H1 (cell line): ENCODE results near the gene PPP1R18. TPM values are rescaled to one million over a fixed set of nuclear protein-coding genes. Genes with fewer than 3 reads are reported as not detected.

Source experiments
- ATF3 ChIP-seq: IDR thresholded peaks from 2 replicates; pipeline ENCODE4 v1.6.1; 2011; ENCODE audit warnings: low read depth, mild to moderate bottlenecking, low read length; ENCODE audit not compliant: insufficient read depth
- BCL11A ChIP-seq, 2 experiments: IDR thresholded peaks; one replicate each; pipeline ENCODE4 v1.6.1; 2011; ENCODE audit warnings: low read depth in 2 of 2, low read length in 2 of 2, mild to moderate bottlenecking in 2 of 2
- CBX5 ChIP-seq: fragments of 300-800, 300-1000 bp; sonication (generic); IDR thresholded peaks from 2 replicates; pipeline ENCODE4 v1.7.1; 2016; ENCODE audit warnings: antibody characterized with exemption, low read length, low read depth
- CBX8 ChIP-seq: fragments of 300-800, 300-1000 bp; sonication (generic); IDR thresholded peaks from 2 replicates; pipeline ENCODE4 v1.7.1; 2016; ENCODE audit warnings: low read depth, low read length, borderline replicate concordance
- CTBP2 ChIP-seq: IDR thresholded peaks from 2 replicates; pipeline ENCODE4 v1.7.0; 2011; ENCODE audit warnings: borderline replicate concordance, mild to moderate bottlenecking, moderate library complexity, mixed read lengths, low read length; ENCODE audit not compliant: insufficient read depth, insufficient read length
- EZH2 ChIP-seq: fragments of 200-600 bp; sonication (generic); IDR thresholded peaks from 2 replicates; pipeline ENCODE4 v1.7.1; 2012; ENCODE audit warnings: low read depth, mild to moderate bottlenecking, moderate library complexity, low read length, inconsistent platforms; ENCODE audit not compliant: severe bottlenecking
- MAFK ChIP-seq: IDR thresholded peaks from 2 replicates; pipeline ENCODE4 v1.6.1; 2012; ENCODE audit warnings: low read depth, mild to moderate bottlenecking, improper control_type of control experiment, low read length
- PHF8 ChIP-seq: fragments of 200-600 bp; sonication (generic); conservative IDR thresholded peaks from 2 replicates; pipeline ENCODE4 v1.7.1; 2012; ENCODE audit warnings: low read depth, mild to moderate bottlenecking, inconsistent platforms, low read length, moderate library complexity
- RAD21 ChIP-seq, 2 experiments: IDR thresholded peaks in 1 of 2; conservative IDR thresholded peaks in 1 of 2; 2 replicates each; pipeline ENCODE4 v1.6.1; 2011; ENCODE audit warnings: low read depth in 2 of 2, low read length in 2 of 2, improper control_type of control experiment in 1 of 2, inconsistent platforms in 1 of 2, mild to moderate bottlenecking in 1 of 2, moderate library complexity in 1 of 2
- SAP30 ChIP-seq: fragments of 300-600 bp; sonication (generic); IDR thresholded peaks from 2 replicates; pipeline ENCODE4 v1.7.1; 2012; ENCODE audit warnings: low read length, moderate library complexity, mild to moderate bottlenecking, inconsistent platforms; ENCODE audit not compliant: insufficient read depth, insufficient replicate concordance
- SP1 ChIP-seq: IDR thresholded peaks from 2 replicates; pipeline ENCODE4 v1.6.1; 2011; ENCODE audit warnings: low read depth, low read length
- SRF ChIP-seq: IDR thresholded peaks from 2 replicates; pipeline ENCODE4 v1.6.1; 2011; ENCODE audit warnings: mild to moderate bottlenecking, low read depth, low read length, moderate library complexity
- TAF1 ChIP-seq: IDR thresholded peaks from 2 replicates; pipeline ENCODE4 v1.6.1; 2011; ENCODE audit warnings: mild to moderate bottlenecking, low read depth, low read length
- TCF12 ChIP-seq: IDR thresholded peaks from 2 replicates; pipeline ENCODE4 v1.6.1; 2011; ENCODE audit warnings: low read depth, mild to moderate bottlenecking, low read length
- ZNF274 ChIP-seq: IDR thresholded peaks from 2 replicates; pipeline ENCODE4 v1.7.0; 2012; ENCODE audit warnings: low read length, borderline replicate concordance; ENCODE audit errors: extremely low read depth
- polyA plus RNA-seq, 7 experiments: library from polyadenylated mRNA; depleted of rRNA in 3 of 7; stranded (reverse) in 5 of 7; unstranded in 2 of 7; fragments of >200 nt in 5 of 7; fragments of 200-250 nt in 2 of 7; gene quantifications; 1 replicate in 5 of 7; 2 replicates in 1 of 7; 4 replicates in 1 of 7; pipeline versions ENCODE4 v1.2.1 to v1.2.3, GENCODE V29; 2011 to 2013; ENCODE audit warnings: missing spikeins in 2 of 7, mixed read lengths in 2 of 7
- total RNA-seq: library from RNA; stranded (reverse); fragmentation: NEBNext Ultra II Directional; extraction: Animal tissue kit (Norgen Biotek cat#: 25700); gene quantifications from 2 replicates; pipeline ENCODE4 v1.2.1, GENCODE V29; 2021

Gene PPP1R18
- total and polyA plus RNA-seq, 2 of the 8 experiments (the other 6 are each of a cell fraction or from before 2014, with no cell fraction given): 25.1 to 29.1 TPM

GRCh38 chr6:30682143-30683117, 4.0 kb downstream of the PPP1R18 start (continued):
- TF ChIP-seq SRF (peak; percentile 70), RAD21 (IDR thresholded peaks at IDR 0.05 in 1 of 2, conservative IDR thresholded peaks at IDR 0.05 in 1 of 2; ENCODE audit: low read depth in 2 of 2, low read length in 2 of 2) (no peak), TAF1 (peak; percentile 24; the same call in 1 of the 2 replicates), SP1 (no peak), PHF8 (no peak), BCL11A (IDR thresholded peaks at IDR 0.05; ENCODE audit: low read depth in 2 of 2, low read length in 2 of 2) (no peak), MAFK (no peak), TCF12 (no peak), CTBP2 (no peak), CBX8 (no peak), CBX5 (no peak), ATF3 (no peak), SAP30 (no peak), EZH2 (no peak), ZNF274 (no peak)
